Measurements from ENCODE around the gene MLYCD. TPM values are rescaled to one million over a fixed set of nuclear protein-coding genes. Genes with fewer than 3 reads are reported as not detected.

MLYCD gene
- total RNA-seq, 2 experiments from 2014 or later: 3.3 to 3.8 TPM

DNA sequence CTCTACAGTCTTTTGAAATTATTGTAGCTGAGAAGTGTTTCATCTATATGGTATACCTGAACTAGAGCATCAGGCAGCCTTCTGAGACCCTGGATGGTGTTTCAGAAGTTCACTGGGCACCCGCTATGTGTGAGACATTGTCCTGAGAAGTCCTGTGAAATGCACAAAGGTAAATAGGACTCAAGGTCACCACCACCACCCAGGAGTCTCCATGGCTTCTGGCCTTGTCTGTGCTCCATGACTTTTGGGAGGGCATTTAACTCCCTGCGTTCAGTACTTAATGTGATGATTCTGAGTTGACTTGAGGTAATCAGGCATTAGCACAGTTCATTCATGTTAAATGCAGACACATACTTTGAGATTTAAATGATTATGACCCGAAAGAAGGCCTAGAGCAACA, 1.1 kb downstream of the MLYCD start:
- H3K36me3 Mint-ChIP-seq (ENCODE audit: low read depth): no peaks in the 10 kb centered on the region
- no peaks in the 10 kb centered on the region for H3K27me3 Mint-ChIP-seq
- peaks cover 31% of the 10 kb centered on the region for H3K4me1 Mint-ChIP-seq
- H3K27ac Mint-ChIP-seq: peak overlapping the region; percentile 83
- no peak for DNase-seq
- intact Hi-C loops (cut with DNase I, micrococcal nuclease): loop anchor here (1.0 to 5.0 kb wide), 8 partner anchors 53 to 287 kb away; partner anchors contain the start of genes HSBP1 (in 2 of the 2), DNAAF1 (in 1 of the 2), HSDL1 (in 1 of the 2) and MBTPS1 (in 1 of the 2)
- ATAC-seq: no peak
- ChIA-PET POLR2A (interaction anchor here (0.6 kb wide), 1 partner anchor 229 kb away, joined by 4 read pairs; no protein-coding TSS in a partner anchor), CTCF (interaction anchor here (1.0 to 2.3 kb wide), 4 partner anchors 11 to 217 kb away, joined by 3 to 10 read pairs (median 4); partner anchors contain the start of gene MBTPS1)
- H3K4me3 Mint-ChIP-seq: peak overlapping the region; percentile 96
- H3K9me3 Mint-ChIP-seq (ENCODE audit: low read depth): no peaks in the 10 kb centered on the region

- H3K4me3 Mint-ChIP-seq: peak overlapping the region; percentile 96
- no peak for DNase-seq
- ATAC-seq: no peak
- peaks cover 31% of the 10 kb centered on the region for H3K4me1 Mint-ChIP-seq
- H3K27me3 Mint-ChIP-seq: no peaks in the 10 kb centered on the region
- POLR2A ChIA-PET: interaction anchor here (0.6 kb wide), 1 partner anchor 228 kb away, joined by 4 read pairs; no protein-coding TSS in a partner anchor
- H3K36me3 Mint-ChIP-seq (ENCODE audit: low read depth): no peaks in the 10 kb centered on the region
- H3K27ac Mint-ChIP-seq: no peak overlapping the region
- no peaks in the 10 kb centered on the region for H3K9me3 Mint-ChIP-seq (ENCODE audit: low read depth)
- intact Hi-C loops (cut with DNase I, micrococcal nuclease): no loop called here
- CTCF ChIA-PET: interaction anchor here (1.0 to 2.3 kb wide), 3 partner anchors 13 to 216 kb away, joined by 3 to 10 read pairs (median 3); partner anchors contain the start of gene MBTPS1
Measured at GRCh38 chr16:83900571-83900970, 1.7 kb downstream of the MLYCD start.

DNA sequence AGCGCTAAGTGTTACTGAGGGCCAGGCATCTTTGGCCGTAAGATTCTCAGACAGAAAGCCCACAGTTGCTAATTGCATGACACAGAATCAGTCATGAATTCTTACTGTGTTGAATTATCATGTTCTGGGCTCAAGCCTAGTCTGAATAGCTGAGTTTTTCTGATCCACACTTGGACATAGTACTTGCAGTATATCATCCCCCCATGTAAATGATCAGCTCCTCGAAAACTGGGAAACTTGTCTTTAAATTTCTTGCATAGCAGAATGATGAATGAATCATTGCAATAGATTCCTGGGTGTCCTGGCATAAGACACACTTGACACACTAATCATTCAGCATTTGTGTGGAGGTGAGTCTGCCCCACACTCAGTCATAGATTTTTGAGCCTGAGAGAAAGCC, 2.2 kb downstream of the MLYCD start:
- intact Hi-C loops (cut with DNase I, micrococcal nuclease): no loop called here
- no peaks in the 10 kb centered on the region for H3K27me3 Mint-ChIP-seq
- ChIA-PET POLR2A (interaction anchor here (0.6 kb wide), 1 partner anchor 11 kb away, joined by 3 read pairs; no protein-coding TSS in a partner anchor), CTCF (interaction anchor here (1.2 to 2.3 kb wide), 2 partner anchors 14 to 74 kb away, joined by 3 to 10 read pairs; no protein-coding TSS in a partner anchor)
- no peaks in the 10 kb centered on the region for H3K36me3 Mint-ChIP-seq (ENCODE audit: low read depth)
- H3K4me1 Mint-ChIP-seq: peaks cover 31% of the 10 kb centered on the region
- H3K9me3 Mint-ChIP-seq (ENCODE audit: low read depth): no peaks in the 10 kb centered on the region
- ATAC-seq (no peak), DNase-seq (no peak)
- H3K4me3 Mint-ChIP-seq: no peak overlapping the region
- H3K27ac Mint-ChIP-seq: no peak overlapping the region

- H3K9me3 Mint-ChIP-seq (ENCODE audit: low read depth): no peaks in the 10 kb centered on the region
- no peaks in the 10 kb centered on the region for H3K27me3 Mint-ChIP-seq
- DNase-seq (no peak), ATAC-seq (no peak)
- POLR2A ChIA-PET: no interaction called here
- H3K4me1 Mint-ChIP-seq: peaks cover 25% of the 10 kb centered on the region
- H3K36me3 Mint-ChIP-seq (ENCODE audit: low read depth): no peaks in the 10 kb centered on the region
- CTCF ChIA-PET: interaction anchor here (0.6 kb wide), 1 partner anchor 264 kb away, joined by 3 read pairs; no protein-coding TSS in a partner anchor
- intact Hi-C loops (cut with DNase I, micrococcal nuclease): no loop called here
- no peak overlapping the region for H3K27ac Mint-ChIP-seq
- H3K4me3 Mint-ChIP-seq: no peak overlapping the region
Measured at GRCh38 chr16:83903751-83904150, 4.8 kb downstream of the MLYCD start.

- Mint-ChIP-seq H3K36me3 (ENCODE audit: low read depth) (peaks cover 7% of the 10 kb centered on the region), H3K27me3 (no peaks in the 10 kb centered on the region), H3K27ac (no peak overlapping the region), H3K4me1 (peaks cover 9% of the 10 kb centered on the region), H3K4me3 (no peak overlapping the region), H3K9me3 (ENCODE audit: low read depth) (no peaks in the 10 kb centered on the region)
- intact Hi-C loops (cut with DNase I, micrococcal nuclease): no loop called here
- POLR2A ChIA-PET: no interaction called here
- ATAC-seq: no peak
- DNase-seq: no peak
- CTCF ChIA-PET: no interaction called here
Measured at GRCh38 chr16:83906683-83907082, 7.8 kb downstream of the MLYCD start.

DNA sequence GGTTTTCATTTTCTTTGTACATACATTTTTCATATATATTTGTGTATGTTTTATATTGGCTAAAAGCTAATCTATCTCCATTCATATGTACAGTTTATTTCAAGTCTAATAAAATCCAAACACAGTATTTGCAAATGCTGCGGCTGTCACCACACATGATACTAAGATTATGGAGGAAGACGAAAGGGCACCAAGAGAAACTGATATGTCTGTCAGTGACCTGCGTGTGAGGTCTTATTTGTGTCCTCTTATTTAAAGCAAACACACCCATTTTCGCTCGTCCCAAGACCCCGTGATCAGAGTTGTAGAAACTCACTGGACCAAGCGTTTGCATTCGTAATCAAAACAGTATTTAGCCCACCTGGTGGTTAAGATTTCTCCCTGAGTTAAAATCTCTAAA, 8.2 kb downstream of the MLYCD start:
- CTCF ChIA-PET: no interaction called here
- DNase-seq (no peak), ATAC-seq (no peak)

DNA sequence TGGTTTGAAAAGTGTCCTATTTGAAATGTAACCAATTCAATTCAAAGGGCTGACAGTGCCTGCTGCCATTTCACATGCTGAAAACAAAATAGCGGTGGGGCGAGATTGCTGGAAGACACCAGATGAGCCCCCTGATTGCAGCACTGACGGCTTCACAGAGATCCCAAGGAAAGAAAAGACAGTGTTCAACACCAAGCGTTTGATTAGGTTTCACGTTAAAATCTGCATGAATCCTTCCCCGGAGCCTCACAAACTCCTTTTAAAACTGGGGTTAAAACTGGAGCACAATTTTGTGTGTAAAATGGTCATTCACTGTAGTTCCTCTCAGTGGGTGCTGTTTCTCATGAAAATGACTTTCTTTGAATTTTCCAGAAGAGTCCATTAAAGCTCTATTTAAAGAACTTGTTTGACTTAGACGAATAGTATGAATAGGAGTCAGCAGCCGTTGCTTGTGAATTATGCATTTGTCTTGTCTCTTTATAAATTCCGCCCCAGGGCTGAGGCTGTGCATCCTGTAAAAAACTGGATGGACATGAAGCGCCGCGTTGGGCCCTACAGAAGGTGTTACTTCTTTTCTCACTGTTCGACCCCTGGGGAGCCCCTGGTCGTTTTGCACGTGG, 8.8 kb downstream of the MLYCD start:
- ChIA-PET POLR2A (no interaction called here), CTCF (no interaction called here)
- no peaks in the 10 kb centered on the region for H3K9me3 Mint-ChIP-seq (ENCODE audit: low read depth)
- no peak overlapping the region for H3K27ac Mint-ChIP-seq
- no peaks in the 10 kb centered on the region for H3K27me3 Mint-ChIP-seq
- intact Hi-C loops (cut with DNase I, micrococcal nuclease): no loop called here
- no peak for DNase-seq
- no peak for ATAC-seq
- no peak overlapping the region for H3K4me3 Mint-ChIP-seq
- peaks cover 4% of the 10 kb centered on the region for H3K4me1 Mint-ChIP-seq
- peaks cover 12% of the 10 kb centered on the region for H3K36me3 Mint-ChIP-seq (ENCODE audit: low read depth)

More for the DNA sequence above, 8.2 kb downstream of the MLYCD start:
- H3K4me1 Mint-ChIP-seq: peaks cover 8% of the 10 kb centered on the region
- H3K27me3 Mint-ChIP-seq: no peaks in the 10 kb centered on the region
- H3K4me3 Mint-ChIP-seq: no peak overlapping the region
- peaks cover 10% of the 10 kb centered on the region for H3K36me3 Mint-ChIP-seq (ENCODE audit: low read depth)
- H3K9me3 Mint-ChIP-seq (ENCODE audit: low read depth): no peaks in the 10 kb centered on the region
- POLR2A ChIA-PET: no interaction called here
- no peak overlapping the region for H3K27ac Mint-ChIP-seq
- intact Hi-C loops (cut with DNase I, micrococcal nuclease): no loop called here

DNA sequence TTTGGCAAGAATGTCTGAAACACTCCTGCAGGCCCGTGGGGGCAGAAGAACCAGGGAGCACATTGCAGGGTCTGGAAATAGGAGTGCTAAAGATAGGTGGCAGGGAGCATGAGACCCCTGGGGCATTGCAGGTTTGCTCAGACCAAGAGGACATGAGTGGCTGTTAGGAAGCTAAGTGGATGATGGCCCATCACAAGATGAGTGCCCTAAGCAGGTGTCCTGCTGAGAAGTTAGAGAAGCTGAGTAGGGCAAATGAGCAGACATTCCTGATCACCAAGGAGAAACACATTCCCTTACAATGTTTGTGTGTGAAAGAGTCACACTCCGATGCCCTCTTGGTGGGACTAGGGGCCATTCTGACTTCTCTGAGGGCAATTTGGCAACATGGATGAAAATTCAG, 9.9 kb downstream of the MLYCD start:
- intact Hi-C loops (cut with DNase I, micrococcal nuclease): no loop called here
- Mint-ChIP-seq H3K4me3 (no peak overlapping the region), H3K27ac (no peak overlapping the region), H3K9me3 (ENCODE audit: low read depth) (no peaks in the 10 kb centered on the region), H3K27me3 (no peaks in the 10 kb centered on the region), H3K36me3 (ENCODE audit: low read depth) (peaks cover 16% of the 10 kb centered on the region), H3K4me1 (peaks cover 1% of the 10 kb centered on the region)
- ATAC-seq (no peak), DNase-seq (no peak)
- ChIA-PET POLR2A (no interaction called here), CTCF (interaction anchor here (0.6 kb wide), 1 partner anchor 19 kb away, joined by 3 read pairs; no protein-coding TSS in a partner anchor)

GRCh38 chr16:83911290-83911689, 12.4 kb downstream of the MLYCD start:
- no peak overlapping the region for H3K27ac Mint-ChIP-seq
- H3K36me3 Mint-ChIP-seq (ENCODE audit: low read depth): peaks cover 24% of the 10 kb centered on the region
- intact Hi-C loops (cut with DNase I, micrococcal nuclease): no loop called here
- no peak overlapping the region for H3K4me3 Mint-ChIP-seq
- DNase-seq: no peak
- H3K27me3 Mint-ChIP-seq: no peaks in the 10 kb centered on the region
- CTCF ChIA-PET: interaction anchor here (0.9 to 1.3 kb wide), 4 partner anchors 12 to 45 kb away, joined by 3 to 7 read pairs (median 4); no protein-coding TSS in a partner anchor
- no peak for ATAC-seq
- POLR2A ChIA-PET: no interaction called here
- no peaks in the 10 kb centered on the region for H3K9me3 Mint-ChIP-seq (ENCODE audit: low read depth)
- no peaks in the 10 kb centered on the region for H3K4me1 Mint-ChIP-seq

DNA sequence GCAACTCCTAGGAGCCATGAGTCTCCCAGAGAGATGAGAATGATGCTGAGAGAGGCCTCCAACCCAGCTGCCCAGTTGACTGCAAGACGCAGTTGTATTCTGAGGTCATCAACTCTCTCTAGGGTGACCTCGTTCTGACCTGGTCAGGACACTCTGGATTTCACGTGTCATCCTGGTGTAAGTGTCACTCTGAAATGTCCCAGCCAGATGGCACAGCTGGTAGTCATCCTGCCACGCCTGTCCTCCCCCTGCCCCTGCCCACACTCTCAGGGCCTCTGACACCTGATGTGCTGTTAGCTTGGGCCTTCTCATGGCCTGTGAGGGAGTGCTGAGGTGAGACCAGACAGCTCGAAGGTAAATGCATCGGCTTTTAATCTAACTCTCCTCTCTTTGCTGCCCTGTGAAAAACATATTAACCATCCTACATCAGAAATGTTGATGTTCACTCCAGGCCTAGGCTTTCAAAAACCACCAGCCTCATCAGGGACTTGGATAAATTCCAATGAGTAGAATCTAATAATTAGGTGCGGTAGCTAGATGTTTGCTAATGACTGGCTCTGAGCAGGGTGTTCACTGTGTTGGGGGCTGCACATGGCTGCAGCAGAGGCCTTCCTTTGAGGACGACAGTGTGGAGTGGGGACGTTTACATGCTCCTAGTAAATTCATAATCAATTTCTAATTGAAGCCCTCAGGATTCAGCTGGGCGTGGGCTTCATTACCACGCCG, 13.8 kb downstream of the MLYCD start:
- POLR2A ChIA-PET: interaction anchor here (0.6 kb wide), 1 partner anchor 11 kb away, joined by 3 read pairs; no protein-coding TSS in a partner anchor

GRCh38 chr16:83913245-83913633, 14.3 kb downstream of the MLYCD start:
- no peaks in the 10 kb centered on the region for H3K27me3 Mint-ChIP-seq
- H3K9me3 Mint-ChIP-seq (ENCODE audit: low read depth): no peaks in the 10 kb centered on the region
- no peak overlapping the region for H3K4me3 Mint-ChIP-seq
- peaks cover 36% of the 10 kb centered on the region for H3K36me3 Mint-ChIP-seq (ENCODE audit: low read depth)
- DNase-seq: no peak
- intact Hi-C loops (cut with DNase I, micrococcal nuclease): no loop called here
- POLR2A ChIA-PET: no interaction called here
- no peak overlapping the region for H3K27ac Mint-ChIP-seq
- CTCF ChIA-PET: no interaction called here
- ATAC-seq: no peak
- H3K4me1 Mint-ChIP-seq: no peaks in the 10 kb centered on the region

More for the DNA sequence above, 13.8 kb downstream of the MLYCD start:
- Mint-ChIP-seq H3K27ac (no peak overlapping the region), H3K36me3 (ENCODE audit: low read depth) (peaks cover 32% of the 10 kb centered on the region), H3K4me1 (no peaks in the 10 kb centered on the region), H3K4me3 (no peak overlapping the region), H3K27me3 (no peaks in the 10 kb centered on the region), H3K9me3 (ENCODE audit: low read depth) (no peaks in the 10 kb centered on the region)
- ATAC-seq (no peak), DNase-seq (no peak)
- intact Hi-C loops (cut with DNase I, micrococcal nuclease): no loop called here
- CTCF ChIA-PET: interaction anchor here (1.0 kb wide), 1 partner anchor 41 kb away, joined by 5 read pairs; no protein-coding TSS in a partner anchor
